H1 (cell line): ENCODE measurements around the gene DRC3. TPM values are rescaled to one million over a fixed set of nuclear protein-coding genes. Genes with fewer than 3 reads are reported as not detected.

Experiments
- CTCF ChIA-PET: fragments of 300-600 bp; sonication (Branson Sonifier 250); formaldehyde crosslinking; loops from one replicate; lab custom pipeline; 2021; ENCODE audit not compliant: partially characterized antibody; lab: Charles Lee
- POLR2A ChIA-PET: fragments of 300-600 bp; sonication (Branson Sonifier 250); formaldehyde crosslinking; loops from one replicate; lab custom pipeline; 2021; ENCODE audit warnings: inconsistent platforms; ENCODE audit not compliant: partially characterized antibody; lab: Charles Lee
- DNase-seq, 2 experiments: peaks; one replicate each; pipeline versions ENCODE4 v3.0.0 to v3.0.0-alpha.2; 2010 to 2022; ENCODE audit warnings: low spot score in 2 of 2, low read depth in 1 of 2, mixed read lengths in 1 of 2
- FAIRE-seq: peaks from 2 replicates; lab custom pipeline; 2011; peaks lifted over from hg19 to GRCh38; lab: Jason Lieb, UNC
- H2AFZ ChIP-seq: 2 replicates; pipeline ENCODE4 v1.8.1; 2012; ENCODE audit warnings: low read length, inconsistent platforms
- H2AK5ac ChIP-seq: 2 replicates; pipeline ENCODE4 v1.6.1; 2013; ENCODE audit warnings: low read depth, low read length
- H2BK120ac ChIP-seq: replicated peaks from 2 replicates; pipeline ENCODE3; 2013; ENCODE audit warnings: low read depth, low read length, inconsistent platforms
- H2BK12ac ChIP-seq: 2 replicates; pipeline ENCODE4 v1.6.1; 2013; ENCODE audit warnings: low read depth, low read length
- H2BK15ac ChIP-seq: 2 replicates; pipeline ENCODE4 v1.6.1; 2013; ENCODE audit warnings: low read length
- H2BK20ac ChIP-seq: 2 replicates; pipeline ENCODE4 v1.6.1; 2013; ENCODE audit warnings: low read length
- H2BK5ac ChIP-seq: 2 replicates; pipeline ENCODE4 v1.6.1; 2013; ENCODE audit warnings: low read depth, low read length
- H3K14ac ChIP-seq: 2 replicates; pipeline ENCODE4 v1.6.1; 2013; ENCODE audit warnings: inconsistent platforms; ENCODE audit not compliant: insufficient read length
- H3K18ac ChIP-seq: 2 replicates; pipeline ENCODE4 v1.6.1; 2013; ENCODE audit warnings: low read length; ENCODE audit errors: extremely low read depth
- H3K23ac ChIP-seq: 2 replicates; pipeline ENCODE4 v1.6.1; 2013; ENCODE audit warnings: inconsistent platforms; ENCODE audit not compliant: insufficient read length
- H3K23me2 ChIP-seq: 2 replicates; pipeline ENCODE4 v1.6.1; 2013; ENCODE audit warnings: low read depth, low read length
- H3K27ac ChIP-seq: 2 replicates; pipeline ENCODE4 v1.6.1; 2011; ENCODE audit warnings: low read depth, low read length, inconsistent platforms
- H3K27me3 ChIP-seq, 4 experiments: replicated peaks in 1 of 4; 1 replicate in 1 of 4; 2 replicates in 3 of 4; pipeline versions ENCODE4 v1.6.1 to v1.8.1; 2011 to 2013; ENCODE audit warnings: low read length in 3 of 4, mild to moderate bottlenecking in 3 of 4, inconsistent platforms in 2 of 4, mixed read lengths in 2 of 4, moderate library complexity in 1 of 4; ENCODE audit not compliant: control insufficient read depth in 3 of 4, insufficient read depth in 3 of 4; ENCODE audit errors: extremely low read depth in 1 of 4
- H3K36me3 ChIP-seq, 4 experiments: 2 replicates each; pipeline versions ENCODE4 v1.6.1 to v1.8.1; 2011 to 2013; ENCODE audit warnings: mild to moderate bottlenecking in 4 of 4, low read length in 3 of 4, moderate library complexity in 2 of 4, control low read depth in 1 of 4, inconsistent platforms in 1 of 4; ENCODE audit not compliant: insufficient read depth in 4 of 4, control insufficient read depth in 2 of 4
- H3K4ac ChIP-seq: replicated peaks from 2 replicates; pipeline ENCODE3; 2013; ENCODE audit warnings: low read length, low read depth, mixed read lengths, inconsistent platforms; ENCODE audit not compliant: insufficient read length
- H3K4me1 ChIP-seq, 4 experiments: replicated peaks in 1 of 4; 1 replicate in 1 of 4; 2 replicates in 3 of 4; pipeline versions ENCODE4 v1.6.1 to v1.8.1; 2011 to 2013; ENCODE audit warnings: low read length in 3 of 4, inconsistent platforms in 2 of 4, mixed read lengths in 1 of 4; ENCODE audit not compliant: insufficient read depth in 4 of 4, control insufficient read depth in 3 of 4
- H3K4me2 ChIP-seq, 2 experiments: 2 replicates each; pipeline versions ENCODE4 v1.6.1 to v1.8.1; 2011 to 2013; ENCODE audit warnings: low read depth in 2 of 2, low read length in 2 of 2, control low read depth in 1 of 2, inconsistent platforms in 1 of 2, mild to moderate bottlenecking in 1 of 2; ENCODE audit not compliant: insufficient read depth in 1 of 2
- H3K4me3 ChIP-seq, 4 experiments: fragments of 200-600, 300-600 bp in 1 of 4; sonication (generic), shearing (Covaris generic), sonication (Bioruptor Twin) in 1 of 4; 2 replicates each; pipeline versions ENCODE4 v1.5.1 to v1.8.1; 2011 to 2016; ENCODE audit warnings: low read length in 4 of 4, low read depth in 3 of 4, control low read depth in 2 of 4, inconsistent platforms in 2 of 4, mild to moderate bottlenecking in 2 of 4, mixed read lengths in 1 of 4, moderate library complexity in 1 of 4; ENCODE audit not compliant: insufficient read depth in 2 of 4; ENCODE audit errors: extremely low read depth in 1 of 4
- H3K56ac ChIP-seq: replicated peaks from 2 replicates; pipeline ENCODE3; 2013; ENCODE audit warnings: low read depth, mild to moderate bottlenecking, mixed read lengths, low read length, inconsistent platforms; ENCODE audit not compliant: insufficient read length
- H3K79me1 ChIP-seq: 2 replicates; pipeline ENCODE4 v1.6.1; 2013; ENCODE audit warnings: low read depth, low read length, control low read depth
- H3K79me2 ChIP-seq, 2 experiments: 2 replicates each; pipeline versions ENCODE4 v1.6.1 to v1.8.1; 2012 to 2013; ENCODE audit warnings: low read length in 2 of 2, mild to moderate bottlenecking in 2 of 2, inconsistent platforms in 1 of 2; ENCODE audit not compliant: insufficient read depth in 2 of 2, control insufficient read depth in 1 of 2
- H3K9ac ChIP-seq, 4 experiments: replicated peaks in 1 of 4; 1 replicate in 1 of 4; 2 replicates in 3 of 4; pipeline versions ENCODE4 v1.6.1 to v1.8.1; 2011 to 2013; ENCODE audit warnings: low read depth in 3 of 4, low read length in 3 of 4, control low read depth in 2 of 4, mild to moderate bottlenecking in 2 of 4, moderate library complexity in 2 of 4, inconsistent platforms in 1 of 4; ENCODE audit errors: extremely low read depth in 1 of 4
- H3K9me3 ChIP-seq, 2 experiments: 2 replicates each; pipeline versions ENCODE4 v1.6.1 to v1.8.1; 2012 to 2013; ENCODE audit warnings: mild to moderate bottlenecking in 2 of 2, moderate library complexity in 2 of 2, control low read depth in 1 of 2, inconsistent platforms in 1 of 2, low read depth in 1 of 2, low read length in 1 of 2, mixed read lengths in 1 of 2; ENCODE audit not compliant: insufficient read depth in 2 of 2
- H4K20me1 ChIP-seq, 2 experiments: replicated peaks in 1 of 2; 2 replicates each; pipeline versions ENCODE3 to v1.8.1; 2011 to 2013; ENCODE audit warnings: inconsistent platforms in 2 of 2, low read length in 2 of 2, mild to moderate bottlenecking in 1 of 2; ENCODE audit not compliant: insufficient read depth in 2 of 2, control insufficient read depth in 1 of 2
- H4K5ac ChIP-seq: 2 replicates; pipeline ENCODE4 v1.6.1; 2013; ENCODE audit warnings: low read length, low read depth, mixed read lengths, inconsistent platforms; ENCODE audit not compliant: insufficient read length
- H4K8ac ChIP-seq: 2 replicates; pipeline ENCODE4 v1.8.0; 2013; ENCODE audit warnings: mild to moderate bottlenecking, moderate library complexity, low read length, inconsistent platforms; ENCODE audit not compliant: insufficient read depth; ENCODE audit errors: extremely low read depth
- H4K91ac ChIP-seq: replicated peaks from 2 replicates; pipeline ENCODE3; 2013; ENCODE audit warnings: low read length, mixed read lengths, inconsistent platforms; ENCODE audit not compliant: insufficient read length
- CHD2 ChIP-seq: IDR thresholded peaks from 2 replicates; pipeline ENCODE4 v1.6.1; 2012; ENCODE audit warnings: low read length, improper control_type of control experiment
- EP300 ChIP-seq, 2 experiments: IDR thresholded peaks; 1 replicate in 1 of 2; 2 replicates in 1 of 2; pipeline ENCODE4 v1.6.1; 2011 to 2012; ENCODE audit warnings: low read depth in 2 of 2, low read length in 2 of 2, mild to moderate bottlenecking in 2 of 2, borderline replicate concordance in 1 of 2, inconsistent platforms in 1 of 2, moderate library complexity in 1 of 2
- MAFK ChIP-seq: IDR thresholded peaks from 2 replicates; pipeline ENCODE4 v1.6.1; 2012; ENCODE audit warnings: low read depth, mild to moderate bottlenecking, improper control_type of control experiment, low read length
- USF2 ChIP-seq: IDR thresholded peaks from 2 replicates; pipeline ENCODE4 v1.6.1; 2011; ENCODE audit warnings: low read length, improper control_type of control experiment
- WGBS, 2 experiments: shearing (Covaris generic) in 1 of 2; methylation state at CpG; one replicate each; pipeline versions ENCODE4 v1.1.6 to v1.1.7; 2013 to 2015; ENCODE audit warnings: low lambda C conversion rate in 2 of 2, mixed read lengths in 2 of 2, inconsistent platforms in 1 of 2, low coverage in 1 of 2, missing lambda C conversion rate in 1 of 2; ENCODE audit not compliant: insufficient replicate concordance in 2 of 2, insufficient coverage in 1 of 2, insufficient read length in 1 of 2; ENCODE audit errors: extremely low coverage in 1 of 2, missing lambda C conversion rate in 1 of 2; 5-methylcytosine and 5-hydroxymethylcytosine counted together
- polyA plus RNA-seq, 7 experiments: library from polyadenylated mRNA; depleted of rRNA in 3 of 7; stranded (reverse) in 5 of 7; unstranded in 2 of 7; fragments of >200 nt in 5 of 7; fragments of 200-250 nt in 2 of 7; gene quantifications; 1 replicate in 5 of 7; 2 replicates in 1 of 7; 4 replicates in 1 of 7; pipeline versions ENCODE4 v1.2.1 to v1.2.3, GENCODE V29; 2011 to 2013; ENCODE audit warnings: missing spikeins in 2 of 7, mixed read lengths in 2 of 7
- total RNA-seq: library from RNA; stranded (reverse); fragmentation: NEBNext Ultra II Directional; extraction: Animal tissue kit (Norgen Biotek cat#: 25700); gene quantifications from 2 replicates; pipeline ENCODE4 v1.2.1, GENCODE V29; 2021

The DRC3 gene
- total and polyA plus RNA-seq, 2 of the 8 experiments (the other 6 are each of a cell fraction or from before 2014, with no cell fraction given) = 0.59 TPM; not detected in 1

GRCh38 chr17:18005496-18005895 lies 32.8 kb downstream of the DRC3 start:
- Histone ChIP-seq H3K4me3 (no peak overlapping the region), H3K79me1 (no peaks in the 10 kb centered on the region; the same call in 1 of the 2 replicates), H3K9ac (no peak overlapping the region), H3K23me2 (no peaks in the 10 kb centered on the region), H3K36me3 (no peaks in the 10 kb centered on the region), H2BK120ac (no peak overlapping the region), H4K91ac (no peak overlapping the region), H3K9me3 (no peaks in the 10 kb centered on the region), H3K4ac (no peak overlapping the region), H2BK12ac (no peak overlapping the region), H4K5ac (no peak overlapping the region), H4K8ac (no peak overlapping the region), H2BK15ac (no peak overlapping the region), H2AFZ (no peak overlapping the region), H3K18ac (no peak overlapping the region), H3K4me2 (no peak overlapping the region), H3K27me3 (no peaks in the 10 kb centered on the region), H3K27ac (no peak overlapping the region), H3K56ac (no peak overlapping the region), H3K23ac (no peak overlapping the region), H3K79me2 (no peaks in the 10 kb centered on the region), H3K14ac (no peak overlapping the region), H2BK5ac (no peak overlapping the region), H2AK5ac (no peak overlapping the region), H3K4me1 (peaks cover 0 to 7% (median 0%) of the 10 kb centered on the region in 4 experiments; a peak in 1 of 7 replicates), H4K20me1 (peaks cover 0 to 5% of the 10 kb centered on the region in 2 experiments), H2BK20ac (no peak overlapping the region)
- ChIA-PET CTCF (interaction anchor here (0.5 to 7.8 kb wide), 18 partner anchors 8 to 179 kb away, joined by 3 to 49 read pairs (median 7); no protein-coding TSS in a partner anchor), POLR2A (no interaction called here)
- 88% methylated on average over 3 of the region's 3 CpGs; no CpG with 5 or more reads in 1 of the 2 experiments for WGBS, 2 experiments
- FAIRE-seq = no peak
- no peak for DNase-seq
- no peak for TF ChIP-seq USF2
- TF ChIP-seq MAFK = no peak
- no peak for TF ChIP-seq EP300 (IDR thresholded peaks at IDR 0.05; ENCODE audit: borderline replicate concordance in 1 of 2, low read depth in 2 of 2, low read length in 2 of 2)
- TF ChIP-seq CHD2 = no peak
